ENCODE data around the gene COG7.

GRCh38 chr16:23387666-23388065 is 65.3 kb downstream of the COG7 start:
- TF ChIP-seq, protein P1, sequence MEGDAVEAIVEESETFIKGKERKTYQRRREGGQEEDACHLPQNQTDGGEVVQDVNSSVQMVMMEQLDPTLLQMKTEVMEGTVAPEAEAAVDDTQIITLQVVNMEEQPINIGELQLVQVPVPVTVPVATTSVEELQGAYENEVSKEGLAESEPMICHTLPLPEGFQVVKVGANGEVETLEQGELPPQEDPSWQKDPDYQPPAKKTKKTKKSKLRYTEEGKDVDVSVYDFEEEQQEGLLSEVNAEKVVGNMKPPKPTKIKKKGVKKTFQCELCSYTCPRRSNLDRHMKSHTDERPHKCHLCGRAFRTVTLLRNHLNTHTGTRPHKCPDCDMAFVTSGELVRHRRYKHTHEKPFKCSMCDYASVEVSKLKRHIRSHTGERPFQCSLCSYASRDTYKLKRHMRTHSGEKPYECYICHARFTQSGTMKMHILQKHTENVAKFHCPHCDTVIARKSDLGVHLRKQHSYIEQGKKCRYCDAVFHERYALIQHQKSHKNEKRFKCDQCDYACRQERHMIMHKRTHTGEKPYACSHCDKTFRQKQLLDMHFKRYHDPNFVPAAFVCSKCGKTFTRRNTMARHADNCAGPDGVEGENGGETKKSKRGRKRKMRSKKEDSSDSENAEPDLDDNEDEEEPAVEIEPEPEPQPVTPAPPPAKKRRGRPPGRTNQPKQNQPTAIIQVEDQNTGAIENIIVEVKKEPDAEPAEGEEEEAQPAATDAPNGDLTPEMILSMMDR (IDR thresholded peaks at IDR 0.05): no peak
- TF ChIP-seq POLR2A (IDR thresholded peaks at IDR 0.05): no peak
